Measurements from ENCODE around the gene PDE4B. TPM values are rescaled to one million over a fixed set of nuclear protein-coding genes. Genes with fewer than 3 reads are reported as not detected.

PDE4B gene
- total and polyA plus RNA-seq, 9 of the 15 experiments (the other 6 are each of a cell fraction or from before 2014, with no cell fraction given): 0.09 TPM; not detected in 8

GRCh38 chr1:66359815-66360214, 567.1 kb downstream of the PDE4B start:
- H3K9ac ChIP-seq (ENCODE audit: insufficient read depth in 1 of 2, low read depth in 2 of 2, low read length in 2 of 2): no peak overlapping the region
- no peak overlapping the region for H2AFZ ChIP-seq (ENCODE audit: low read depth, low read length)
- H3K4me1 ChIP-seq (replicated peaks in 1 of 2; ENCODE audit: control insufficient read depth in 2 of 2, insufficient read depth in 2 of 2, low read length in 2 of 2): no peaks in the 10 kb centered on the region
- intact Hi-C loops (cut with micrococcal nuclease): no loop called here
- no peak for ATAC-seq
- no peaks in the 10 kb centered on the region for H3K36me3 ChIP-seq (ENCODE audit: control insufficient read depth, insufficient read depth, low read length)
- ChIA-PET CTCF (ENCODE audit: low intra/inter-chr PET ratio) (no interaction called here), POLR2A (no interaction called here)
- no peak overlapping the region for H3K27ac ChIP-seq (ENCODE audit: extremely low read depth, low read depth, low read length)
- no peaks in the 10 kb centered on the region for H3K27me3 ChIP-seq (ENCODE audit: control insufficient read depth in 2 of 2, insufficient read depth in 2 of 2, low read length in 2 of 2)
- no peak overlapping the region for H3K4me3 ChIP-seq
- no TSS peak for BruUV-seq (replicated peaks)
- no peak for FAIRE-seq
- H3K9me1 ChIP-seq (ENCODE audit: control insufficient read depth, insufficient read depth, low read length): no peaks in the 10 kb centered on the region
- in situ Hi-C loops (cut with MboI): no loop called here
- no peaks in the 10 kb centered on the region for H4K20me1 ChIP-seq (replicated peaks; ENCODE audit: control insufficient read depth, insufficient read depth, low read length)
- TF ChIP-seq LCOR (CRISPR knock-in tag; IDR thresholded peaks at IDR 0.05) (no peak), POLR2AphosphoS2 (IDR thresholded peaks at IDR 0.05; ENCODE audit: low read length) (no peak), GABPA (tag; conservative IDR thresholded peaks at IDR 0.05; ENCODE audit: low read depth) (no peak), PHF8 (IDR thresholded peaks at IDR 0.05; ENCODE audit: borderline replicate concordance, low read length) (no peak), CEBPB (tag; IDR thresholded peaks at IDR 0.05) (no peak), POU5F1 (IDR thresholded peaks at IDR 0.05; ENCODE audit: borderline replicate concordance, low read depth, low read length, partially characterized antibody) (no peak), ILK (tag; IDR thresholded peaks at IDR 0.05; ENCODE audit: borderline replicate concordance, low read depth) (no peak), PRPF4 (IDR thresholded peaks at IDR 0.05; ENCODE audit: insufficient read depth, low read depth, low read length, poor library complexity, severe bottlenecking) (no peak), POLR3G (IDR thresholded peaks at IDR 0.05; ENCODE audit: extremely low read depth, insufficient read length, insufficient replicate concordance) (no peak), ETV5 (CRISPR knock-in tag; IDR thresholded peaks at IDR 0.05; ENCODE audit: low read depth) (no peak), DNMT1 (IDR thresholded peaks at IDR 0.05) (no peak), MEF2D (tag; conservative IDR thresholded peaks at IDR 0.05; ENCODE audit: low read depth) (no peak), HMG20B (CRISPR knock-in tag; IDR thresholded peaks at IDR 0.05) (no peak)
- no peak for DNase-seq (ENCODE audit: extremely low read depth in 1 of 4, low spot score in 3 of 4)
- H3K4me2 ChIP-seq (ENCODE audit: insufficient read depth, low read length): no peak overlapping the region
- H3K79me2 ChIP-seq (ENCODE audit: control insufficient read depth, insufficient read depth, low read length): no peaks in the 10 kb centered on the region
- no peaks in the 10 kb centered on the region for H3K9me3 ChIP-seq (replicated peaks; ENCODE audit: control insufficient read depth, insufficient read depth, low read depth, low read length)
